HepG2 (cell line): Measurements from ENCODE around the gene S100A6. TPM values are rescaled to one million over a fixed set of nuclear protein-coding genes. Genes with fewer than 3 reads are reported as not detected.

ENCODE experiments used
- CBFB ChIP-seq: sonication (generic); formaldehyde crosslinking; IDR thresholded peaks from 2 replicates; pipeline ENCODE4 v1.4.0; 2020; ENCODE audit warnings: missing genetic modification reagents
- KIAA2018 ChIP-seq: sonication (generic); formaldehyde crosslinking; IDR thresholded peaks from 2 replicates; pipeline ENCODE4 v1.5.0; 2020; ENCODE audit warnings: mild to moderate bottlenecking, missing genetic modification reagents, borderline replicate concordance
- MAFF ChIP-seq: IDR thresholded peaks from 2 replicates; pipeline ENCODE4 v1.6.1; 2011; ENCODE audit warnings: low read depth, low read length, improper control_type of control experiment
- TBL1XR1 ChIP-seq: fragments of 150-350 bp; IDR thresholded peaks from 2 replicates; pipeline ENCODE4 v1.6.1; 2014; ENCODE audit warnings: borderline replicate concordance, low read length; ENCODE audit not compliant: partially characterized antibody
- polyA plus RNA-seq, 8 experiments: library from polyadenylated mRNA; depleted of rRNA in 3 of 8; stranded (reverse) in 7 of 8; unstranded in 1 of 8; fragments of >200 nt; fragmentation: Illumina TruSeq in 4 of 8; extraction: Trizol in 4 of 8; gene quantifications; 2 replicates each; pipeline versions ENCODE4 v1.2.1 to v1.2.3, GENCODE V29; 2011 to 2016; ENCODE audit warnings: low read depth in 4 of 8, missing spikeins in 1 of 8, mixed read lengths in 1 of 8; ENCODE audit not compliant: insufficient read depth in 1 of 8
- total RNA-seq, 5 experiments: library from RNA; depleted of rRNA; stranded (reverse); fragments of >200 nt; fragmentation: Illumina TruSeq; extraction: Trizol; gene quantifications; 2 replicates each; pipeline ENCODE4 v1.2.3, GENCODE V29; 2016; ENCODE audit warnings: low read depth in 1 of 5

The S100A6 gene
- total and polyA plus RNA-seq, 2 of the 13 experiments (the other 11 are each of a cell fraction or from before 2014, with no cell fraction given), result 72.9 to 85.0 TPM

DNA sequence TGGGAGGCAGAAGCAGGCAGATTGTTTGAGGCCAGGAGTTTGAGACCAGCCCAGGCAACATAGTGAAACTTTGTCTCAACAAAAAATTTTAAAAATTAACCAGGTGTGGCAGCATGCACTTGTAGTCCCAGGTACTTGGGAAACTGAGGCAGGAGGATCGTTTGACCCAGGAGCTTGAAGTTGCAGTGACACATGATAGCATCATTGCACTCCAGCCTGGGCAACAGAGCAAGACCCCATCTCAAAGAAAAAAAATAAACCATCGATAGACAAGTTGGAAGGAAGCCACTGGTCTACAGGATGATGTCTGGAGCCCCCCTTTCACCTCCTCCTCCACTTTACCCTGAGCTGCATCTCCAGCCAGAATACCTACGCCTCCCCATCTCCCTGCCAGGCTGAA is 16.5 kb downstream of the S100A6 start (continued):
- no peak for TF ChIP-seq KIAA2018 (CRISPR knock-in tag)
- TF ChIP-seq CBFB (CRISPR knock-in tag), result no peak
- TF ChIP-seq TBL1XR1, result no peak
- no peak for TF ChIP-seq MAFF
